NB4 (cell line): ENCODE results near the gene MYOCD.

Experiments used
- CTCF ChIP-seq: IDR thresholded peaks from one replicate; pipeline ENCODE4 v1.5.1; 2012; ENCODE audit warnings: low read depth, low read length
- MAX ChIP-seq: IDR thresholded peaks from 2 replicates; pipeline ENCODE4 v1.6.1; 2011; ENCODE audit warnings: low read depth, low read length
- POLR2A ChIP-seq: IDR thresholded peaks from 2 replicates; pipeline ENCODE4 v1.6.1; 2011; ENCODE audit warnings: mild to moderate bottlenecking; ENCODE audit not compliant: insufficient read length; ENCODE audit errors: extremely low read depth

- no peak for TF ChIP-seq CTCF
- TF ChIP-seq POLR2A: no peak
- no peak for TF ChIP-seq MAX
These were observed 40.6 kb upstream of the MYOCD start for GRCh38 chr17:12625092-12625491.
